ENCODE results near the gene ZNF594.
"Not testable (repeated sequence)": the region's sequence is repeated elsewhere in the genome, so short reads cannot be mapped to it uniquely, and the experiment has no call there.

ZNF594 gene

GRCh38 chr17:5133311-5133710 is 58.4 kb downstream of the ZNF594 start:
- Histone ChIP-seq H3K4me1 (ENCODE audit: insufficient read depth, low read length) (no peaks in the 10 kb centered on the region), H3K27me3 (ENCODE audit: control insufficient read depth in 1 of 2, insufficient read depth in 2 of 2, low read length in 2 of 2) (no peaks in the 10 kb centered on the region), H3K9me3 (ENCODE audit: low read length) (no peaks in the 10 kb centered on the region), H3K9ac (ENCODE audit: low read length) (no peak overlapping the region), H3K4me3 (ENCODE audit: low read depth in 1 of 2, low read length in 2 of 2) (no peak overlapping the region), H3K36me3 (ENCODE audit: insufficient read depth, low read length) (no peaks in the 10 kb centered on the region), H3K27ac (ENCODE audit: low read depth, low read length) (no peak overlapping the region)

GRCh38 chr17:5132503-5133225 is 59.0 kb downstream of the ZNF594 start:
- H3K27ac ChIP-seq (ENCODE audit: low read depth, low read length); H3K27me3 ChIP-seq (ENCODE audit: control insufficient read depth in 1 of 2, insufficient read depth in 2 of 2, low read length in 2 of 2); H3K4me3 ChIP-seq (ENCODE audit: low read depth in 1 of 2, low read length in 2 of 2); H3K9me3 ChIP-seq (ENCODE audit: low read length); H3K36me3 ChIP-seq (ENCODE audit: insufficient read depth, low read length); H3K9ac ChIP-seq (ENCODE audit: low read length); H3K4me1 ChIP-seq (ENCODE audit: insufficient read depth, low read length): not testable (repeated sequence)

- H3K4me1 ChIP-seq (ENCODE audit: insufficient read depth, low read length); H3K27me3 ChIP-seq (ENCODE audit: control insufficient read depth in 1 of 2, insufficient read depth in 2 of 2, low read length in 2 of 2); H3K9ac ChIP-seq (ENCODE audit: low read length); H3K27ac ChIP-seq (ENCODE audit: low read depth, low read length); H3K9me3 ChIP-seq (ENCODE audit: low read length); H3K4me3 ChIP-seq (ENCODE audit: low read depth in 1 of 2, low read length in 2 of 2); H3K36me3 ChIP-seq (ENCODE audit: insufficient read depth, low read length): not testable (repeated sequence)
Observed at GRCh38 chr17:5131799-5132502, 59.7 kb downstream of the ZNF594 start.

GRCh38 chr17:5131146-5131715 is 60.4 kb downstream of the ZNF594 start:
- Histone ChIP-seq H3K36me3 (ENCODE audit: insufficient read depth, low read length) (no peaks in the 10 kb centered on the region), H3K4me3 (ENCODE audit: low read depth in 1 of 2, low read length in 2 of 2) (no peak overlapping the region), H3K4me1 (ENCODE audit: insufficient read depth, low read length) (no peaks in the 10 kb centered on the region), H3K27me3 (ENCODE audit: control insufficient read depth in 1 of 2, insufficient read depth in 2 of 2, low read length in 2 of 2) (no peaks in the 10 kb centered on the region), H3K27ac (ENCODE audit: low read depth, low read length) (no peak overlapping the region), H3K9ac (ENCODE audit: low read length) (no peak overlapping the region), H3K9me3 (ENCODE audit: low read length) (no peaks in the 10 kb centered on the region)

- not testable (repeated sequence) for H3K9ac ChIP-seq (ENCODE audit: low read length); H3K9me3 ChIP-seq (ENCODE audit: low read length); H3K27ac ChIP-seq (ENCODE audit: low read depth, low read length); H3K36me3 ChIP-seq (ENCODE audit: insufficient read depth, low read length); H3K27me3 ChIP-seq (ENCODE audit: control insufficient read depth in 1 of 2, insufficient read depth in 2 of 2, low read length in 2 of 2); H3K4me3 ChIP-seq (ENCODE audit: low read depth in 1 of 2, low read length in 2 of 2); H3K4me1 ChIP-seq (ENCODE audit: insufficient read depth, low read length)
Observed at GRCh38 chr17:5130687-5131086, 61.0 kb downstream of the ZNF594 start.

- not testable (repeated sequence) for H3K4me1 ChIP-seq (ENCODE audit: insufficient read depth, low read length); H3K27ac ChIP-seq (ENCODE audit: low read depth, low read length); H3K36me3 ChIP-seq (ENCODE audit: insufficient read depth, low read length); H3K9ac ChIP-seq (ENCODE audit: low read length); H3K27me3 ChIP-seq (ENCODE audit: control insufficient read depth in 1 of 2, insufficient read depth in 2 of 2, low read length in 2 of 2); H3K9me3 ChIP-seq (ENCODE audit: low read length); H3K4me3 ChIP-seq (ENCODE audit: low read depth in 1 of 2, low read length in 2 of 2)
Observed at GRCh38 chr17:5130261-5130660, 61.4 kb downstream of the ZNF594 start.

- H3K9ac ChIP-seq (ENCODE audit: low read length); H3K4me3 ChIP-seq (ENCODE audit: low read depth in 1 of 2, low read length in 2 of 2); H3K4me1 ChIP-seq (ENCODE audit: insufficient read depth, low read length): not testable (repeated sequence)
Observed at GRCh38 chr17:5129770-5130169, 61.9 kb downstream of the ZNF594 start.

More at GRCh38 chr17:5129770-5130169, 61.9 kb downstream of the ZNF594 start:
- H3K9me3 ChIP-seq (ENCODE audit: low read length); H3K36me3 ChIP-seq (ENCODE audit: insufficient read depth, low read length); H3K27me3 ChIP-seq (ENCODE audit: control insufficient read depth in 1 of 2, insufficient read depth in 2 of 2, low read length in 2 of 2); H3K27ac ChIP-seq (ENCODE audit: low read depth, low read length): not testable (repeated sequence)
